GM12878 (cell line): Measurements from ENCODE around the gene EMX1.

Source experiments
- CREM ChIP-seq: IDR thresholded peaks from 2 replicates; pipeline ENCODE4 v1.6.1; 2014; ENCODE audit warnings: antibody characterized with exemption, low read depth
- EP300 ChIP-seq, 2 experiments: fragments of 150-350 bp in 1 of 2; IDR thresholded peaks; 2 replicates each; pipeline ENCODE4 v1.6.1; 2011 to 2012; ENCODE audit warnings: low read depth in 2 of 2, low read length in 2 of 2, borderline replicate concordance in 1 of 2, improper control_type of control experiment in 1 of 2, inconsistent platforms in 1 of 2; ENCODE audit not compliant: control insufficient read depth in 1 of 2
- RB1 ChIP-seq: fragments of 450-650 bp; formaldehyde crosslinking; IDR thresholded peaks from 2 replicates; pipeline ENCODE4 v1.6.1; 2017; ENCODE audit warnings: mild to moderate bottlenecking, borderline replicate concordance
- RFX5 ChIP-seq: IDR thresholded peaks from 2 replicates; pipeline ENCODE4 v1.6.1; 2011; ENCODE audit warnings: low read depth, low read length, improper control_type of control experiment
- SIN3A ChIP-seq: IDR thresholded peaks from 2 replicates; pipeline ENCODE4 v1.6.1; 2012; ENCODE audit warnings: low read depth, low read length, improper control_type of control experiment
- SMAD1 ChIP-seq: fragments of 450-650 bp; IDR thresholded peaks from 2 replicates; pipeline ENCODE4 v1.6.1; 2018; ENCODE audit warnings: mild to moderate bottlenecking, low read depth; ENCODE audit not compliant: partially characterized antibody
- SP1 ChIP-seq: IDR thresholded peaks from one replicate; pipeline ENCODE4 v1.6.1; 2011; ENCODE audit warnings: low read depth, low read length
- TF ChIP-seq, protein P1 (sequence below): IDR thresholded peaks from 2 replicates; pipeline ENCODE4 v1.6.1; 2012; ENCODE audit warnings: low read length, inconsistent platforms
- TF ChIP-seq, protein P2 (sequence below): IDR thresholded peaks from 2 replicates; pipeline ENCODE4 v1.6.1; 2012; ENCODE audit warnings: low read depth, low read length, improper control_type of control experiment

DNA sequence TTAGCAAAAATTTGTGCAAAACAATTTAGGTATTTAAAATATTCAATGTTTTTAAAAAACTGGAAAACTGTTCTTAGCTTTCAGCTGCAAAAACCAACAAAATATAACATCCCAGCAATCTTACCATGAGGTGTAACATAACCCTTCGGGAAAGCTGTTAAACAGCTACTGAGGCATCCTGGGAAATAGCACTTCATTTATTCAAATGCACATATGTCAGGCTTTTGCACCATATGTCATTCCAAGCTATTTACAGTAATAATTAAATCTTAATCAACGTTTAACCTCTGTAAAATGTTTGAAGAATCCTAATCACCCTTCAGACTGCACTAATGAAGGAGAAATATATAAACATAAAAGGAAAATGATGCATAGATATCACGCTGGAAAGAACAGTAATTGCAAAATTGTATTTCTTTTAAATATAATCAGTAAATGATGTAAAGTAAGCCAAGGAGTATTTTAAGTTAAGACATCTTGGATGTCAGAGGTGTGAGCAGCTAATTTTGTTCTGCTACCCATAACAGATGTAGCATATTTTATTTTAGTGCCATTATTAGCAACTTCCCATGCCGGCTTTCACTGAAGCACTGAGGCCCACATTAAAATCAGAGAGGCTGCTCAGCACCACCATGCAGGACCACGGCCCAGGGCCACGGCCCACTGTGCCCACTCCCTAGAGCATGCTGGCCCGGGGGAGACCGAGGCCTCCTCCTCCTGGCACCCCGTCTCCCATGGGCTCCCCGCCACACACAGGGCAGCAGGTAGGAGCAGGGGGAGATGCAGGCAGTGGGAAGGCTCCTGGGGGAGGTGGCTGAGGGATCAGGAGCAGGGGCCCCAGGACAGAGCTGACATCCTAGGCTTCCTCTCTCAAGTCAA, 30.9 kb downstream of the EMX1 start:
- TF ChIP-seq CREM (no peak), RFX5 (no peak), SIN3A (no peak), SP1 (no peak), EP300 (IDR thresholded peaks at IDR 0.05; ENCODE audit: borderline replicate concordance in 1 of 2, control insufficient read depth in 1 of 2, low read depth in 2 of 2, low read length in 2 of 2) (no peak), RB1 (no peak), SMAD1 (no peak)
- TF ChIP-seq, protein P1, sequence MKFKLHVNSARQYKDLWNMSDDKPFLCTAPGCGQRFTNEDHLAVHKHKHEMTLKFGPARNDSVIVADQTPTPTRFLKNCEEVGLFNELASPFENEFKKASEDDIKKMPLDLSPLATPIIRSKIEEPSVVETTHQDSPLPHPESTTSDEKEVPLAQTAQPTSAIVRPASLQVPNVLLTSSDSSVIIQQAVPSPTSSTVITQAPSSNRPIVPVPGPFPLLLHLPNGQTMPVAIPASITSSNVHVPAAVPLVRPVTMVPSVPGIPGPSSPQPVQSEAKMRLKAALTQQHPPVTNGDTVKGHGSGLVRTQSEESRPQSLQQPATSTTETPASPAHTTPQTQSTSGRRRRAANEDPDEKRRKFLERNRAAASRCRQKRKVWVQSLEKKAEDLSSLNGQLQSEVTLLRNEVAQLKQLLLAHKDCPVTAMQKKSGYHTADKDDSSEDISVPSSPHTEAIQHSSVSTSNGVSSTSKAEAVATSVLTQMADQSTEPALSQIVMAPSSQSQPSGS = no peak
- TF ChIP-seq, protein P2, sequence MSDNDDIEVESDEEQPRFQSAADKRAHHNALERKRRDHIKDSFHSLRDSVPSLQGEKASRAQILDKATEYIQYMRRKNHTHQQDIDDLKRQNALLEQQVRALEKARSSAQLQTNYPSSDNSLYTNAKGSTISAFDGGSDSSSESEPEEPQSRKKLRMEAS = no peak
